ENCODE results near the gene LYPD6.

Gene LYPD6

GRCh38 chr2:149348291-149348690 lies 17.9 kb downstream of the LYPD6 start:
- peak; percentile 9 for DNase-seq (ENCODE audit: low read depth, low spot score)

GRCh38 chr2:149353421-149353820 lies 23.0 kb downstream of the LYPD6 start:
- DNase-seq (ENCODE audit: low read depth, low spot score): no peak

DNA sequence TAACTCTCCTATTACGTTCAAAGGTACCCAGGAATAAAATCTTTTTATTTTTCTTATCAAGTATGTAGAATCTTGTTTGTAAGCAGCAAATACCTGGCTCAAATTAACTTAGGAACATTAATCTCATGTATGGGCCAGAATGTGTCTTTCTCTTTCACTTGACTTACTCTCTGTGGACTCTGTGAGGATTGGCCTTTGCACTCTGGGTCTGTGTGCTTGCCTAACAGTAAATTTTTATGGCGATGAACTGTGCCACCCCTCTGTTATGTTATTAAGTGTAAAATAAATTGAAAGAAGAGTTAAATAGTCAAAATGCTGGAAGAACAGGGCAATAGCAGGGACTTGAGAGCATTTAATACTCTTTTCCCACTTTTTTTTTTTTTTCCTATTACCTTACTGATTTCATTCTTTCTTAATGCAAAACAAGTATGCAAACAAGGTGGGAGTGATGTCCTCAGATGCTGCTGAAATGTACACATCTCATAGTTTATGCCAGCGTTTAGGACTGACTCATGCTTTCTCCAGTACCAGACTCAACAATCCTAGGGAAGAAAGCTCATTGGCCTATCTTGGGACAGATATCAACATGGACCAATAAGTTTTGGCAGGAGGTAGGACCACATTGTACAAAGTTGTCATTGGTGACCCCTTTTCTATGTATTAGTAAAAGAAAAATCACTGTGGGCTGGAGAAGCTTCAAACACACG lies 25.5 kb downstream of the LYPD6 start:
- no peak for DNase-seq (ENCODE audit: low read depth, low spot score)

- DNase-seq (ENCODE audit: low read depth, low spot score): no peak
Measured at GRCh38 chr2:149357058-149357457, 26.7 kb downstream of the LYPD6 start.

DNA sequence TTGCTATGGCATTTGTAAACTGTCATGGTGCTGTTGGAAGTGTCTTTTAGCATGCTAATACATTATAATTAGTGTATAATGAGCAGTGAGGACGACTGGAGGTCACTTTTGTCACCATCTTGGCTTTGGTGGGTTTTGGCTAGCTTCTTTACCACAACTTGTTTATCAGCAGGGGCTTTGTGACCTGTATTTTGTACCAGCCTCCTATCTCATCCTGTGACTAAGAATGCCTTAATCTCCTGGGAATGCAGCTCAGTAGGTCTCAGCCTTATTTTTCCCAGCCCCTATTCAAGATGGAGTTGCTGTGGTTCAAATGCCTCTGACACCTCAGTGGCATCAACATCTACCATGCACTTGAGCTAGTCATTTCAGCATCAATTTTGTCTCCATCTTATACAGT lies 29.7 kb downstream of the LYPD6 start:
- peak; percentile 16 for DNase-seq (ENCODE audit: low read depth, low spot score)

DNA sequence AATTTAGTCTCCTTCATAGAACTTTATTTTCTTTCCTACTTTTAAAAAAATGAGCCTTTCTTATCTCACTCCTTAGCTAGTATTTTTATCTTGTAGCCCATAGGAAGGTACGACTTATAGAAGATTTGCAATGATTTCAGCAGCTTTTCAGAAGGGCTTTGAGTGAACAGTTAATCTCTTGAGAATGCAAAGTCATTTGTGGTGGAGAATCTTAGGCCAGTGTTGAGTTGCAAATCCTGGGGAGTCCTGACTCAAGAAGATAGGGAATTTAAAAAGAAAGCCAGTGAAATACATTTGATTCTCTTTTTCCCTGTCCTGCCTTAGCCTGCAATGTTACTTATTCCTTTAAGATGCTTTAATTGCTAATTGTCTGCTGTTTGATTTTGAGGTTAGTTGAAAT lies 33.6 kb downstream of the LYPD6 start:
- peak; percentile 4 for DNase-seq (ENCODE audit: low read depth, low spot score)

- DNase-seq (ENCODE audit: low read depth, low spot score): no peak
Measured at GRCh38 chr2:149364839-149365238, 34.5 kb downstream of the LYPD6 start.

- DNase-seq (ENCODE audit: low read depth, low spot score): peak; percentile 65
Measured at GRCh38 chr2:149365931-149366583, 35.7 kb downstream of the LYPD6 start.

- DNase-seq (ENCODE audit: low read depth, low spot score): no peak
Measured at GRCh38 chr2:149370061-149370775, 39.8 kb downstream of the LYPD6 start.

DNA sequence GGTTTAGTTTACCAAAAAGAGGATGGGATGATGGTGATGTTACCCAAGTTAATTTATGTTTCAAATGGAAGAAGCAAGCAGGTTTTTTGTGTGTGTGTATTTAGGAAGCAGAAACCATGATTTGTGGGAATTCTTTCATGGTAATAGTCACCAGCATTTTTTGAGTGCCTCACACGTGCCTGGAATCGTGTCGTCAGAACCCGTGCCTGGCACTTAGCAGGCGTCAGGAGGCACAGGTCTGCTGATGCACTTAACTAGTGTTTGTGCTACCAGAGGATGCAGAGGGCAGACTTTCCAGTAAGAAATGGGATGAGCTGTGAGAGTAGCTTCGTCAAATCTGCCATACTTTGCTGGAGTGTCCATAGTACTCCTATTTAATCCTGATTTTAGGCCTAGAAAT lies 41.1 kb downstream of the LYPD6 start:
- DNase-seq (ENCODE audit: low read depth, low spot score): no peak

DNA sequence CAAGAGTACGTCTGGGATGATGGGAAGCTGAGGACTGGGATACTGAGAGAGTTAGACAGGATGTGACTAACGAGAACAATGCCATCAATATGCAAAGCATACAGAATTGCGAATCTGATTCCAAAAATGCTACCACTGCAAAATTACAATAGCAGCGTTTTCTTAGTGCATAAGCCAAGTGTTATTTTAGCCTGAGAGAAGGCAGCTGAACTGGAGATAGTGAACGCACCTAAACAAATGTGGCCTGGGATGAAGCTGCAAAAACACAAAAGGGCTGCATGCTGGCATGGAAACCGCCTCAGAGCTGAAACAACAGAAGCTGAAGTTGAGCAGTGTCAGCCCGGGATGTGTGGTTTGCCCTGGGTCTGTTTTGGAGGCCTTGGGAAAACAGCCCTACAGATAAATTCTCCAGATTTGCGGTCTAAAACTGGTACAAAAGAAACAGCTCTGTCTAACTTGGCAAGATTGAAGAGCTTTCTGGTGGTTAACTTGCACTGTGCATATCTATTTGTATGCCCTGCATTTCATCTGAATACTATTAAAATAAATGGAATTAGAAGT lies 45.5 kb downstream of the LYPD6 start:
- peak; percentile 33 for DNase-seq (ENCODE audit: low read depth, low spot score)

GRCh38 chr2:149380205-149380604 lies 49.8 kb downstream of the LYPD6 start:
- DNase-seq (ENCODE audit: low read depth, low spot score): no peak

- no peak for DNase-seq (ENCODE audit: low read depth, low spot score)
Measured at GRCh38 chr2:149383340-149383739, 53.0 kb downstream of the LYPD6 start.

GRCh38 chr2:149385350-149385749 lies 55.0 kb downstream of the LYPD6 start:
- DNase-seq (ENCODE audit: low read depth, low spot score): no peak

GRCh38 chr2:149387411-149387810 lies 57.0 kb downstream of the LYPD6 start:
- no peak for DNase-seq (ENCODE audit: low read depth, low spot score)

- no peak for DNase-seq (ENCODE audit: low read depth, low spot score)
Measured at GRCh38 chr2:149388120-149388816, 57.9 kb downstream of the LYPD6 start.

GRCh38 chr2:149389506-149390167 lies 59.2 kb downstream of the LYPD6 start:
- peak; percentile 32 for DNase-seq (ENCODE audit: low read depth, low spot score)

- no peak for DNase-seq (ENCODE audit: low read depth, low spot score)
Measured at GRCh38 chr2:149393614-149394013, 63.2 kb downstream of the LYPD6 start.

GRCh38 chr2:149394864-149395263 lies 64.5 kb downstream of the LYPD6 start:
- no peak for DNase-seq (ENCODE audit: low read depth, low spot score)

DNA sequence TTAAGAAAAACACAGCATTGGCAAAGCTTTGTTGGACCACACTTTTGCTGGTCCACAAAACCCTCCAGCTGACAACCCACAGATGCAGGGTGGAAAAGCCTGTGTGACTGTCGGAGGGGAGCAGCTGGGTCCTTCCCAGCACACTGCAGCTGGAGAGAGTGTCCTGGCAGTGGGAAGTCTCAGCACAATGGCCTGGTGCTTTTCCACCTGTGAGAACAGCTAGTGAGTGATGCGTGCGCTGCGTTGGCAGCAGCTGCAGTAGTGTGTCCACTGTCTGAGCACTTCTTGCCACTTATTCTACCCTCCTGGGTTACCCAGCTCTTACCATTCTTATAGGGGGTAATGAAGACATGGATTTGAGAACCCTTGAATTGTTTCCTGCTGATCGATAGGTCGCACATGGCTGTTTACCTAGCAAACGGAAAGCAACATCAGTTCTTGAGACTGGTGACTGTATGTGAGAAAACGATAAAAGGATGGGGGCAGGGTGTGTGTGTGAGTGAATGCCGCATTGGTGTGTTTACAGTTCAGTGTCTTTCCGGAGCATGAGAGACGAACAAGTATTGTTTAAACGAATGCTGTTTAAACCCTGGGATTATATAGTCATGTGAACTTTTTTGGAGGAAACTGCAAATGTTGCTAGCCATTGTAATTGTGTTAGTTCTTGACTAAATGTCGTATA lies 69.7 kb downstream of the LYPD6 start:
- no peak for DNase-seq (ENCODE audit: low read depth, low spot score)

GRCh38 chr2:149400997-149401396 lies 70.6 kb downstream of the LYPD6 start:
- DNase-seq (ENCODE audit: low read depth, low spot score): no peak
